OCI-LY7 (cell line): ENCODE measurements around the gene SHOX.

Experiments used
- CTCF ChIP-seq: fragments of 200-600 bp; sonication (generic); conservative IDR thresholded peaks from 2 replicates; pipeline ENCODE4 v1.5.1; 2014; ENCODE audit warnings: mild to moderate bottlenecking, antibody characterized with exemption, low read length, moderate library complexity, mixed read lengths
- EZH2phosphoT487 ChIP-seq: fragments of 200-600 bp; sonication (generic); IDR thresholded peaks from 2 replicates; pipeline ENCODE4 v1.6.1; 2018; ENCODE audit warnings: low read depth, borderline replicate concordance, mild to moderate bottlenecking, mixed run types, antibody characterized with exemption, low read length, moderate library complexity, mixed read lengths

- no peak for TF ChIP-seq CTCF
- no peak for TF ChIP-seq EZH2phosphoT487
Observed at GRCh38 chrX:683576-683975, 53.0 kb downstream of the SHOX start.
